Neural cell (in vitro differentiated cells): Measurements from ENCODE around the gene KRT27. TPM values are rescaled to one million over a fixed set of nuclear protein-coding genes. Genes with fewer than 3 reads are reported as not detected.

Experiments used
- H2AFZ ChIP-seq: fragments of 200-600, 300-800 bp; sonication (generic), shearing (Covaris generic); 2 replicates; pipeline ENCODE4 v1.6.0; 2014; ENCODE audit warnings: low read depth, mild to moderate bottlenecking, antibody characterized with exemption, low read length, moderate library complexity
- H3F3A ChIP-seq: fragments of 200-600 bp; shearing (Covaris generic); 2 replicates; pipeline ENCODE4 v1.6.1; 2016; ENCODE audit warnings: mild to moderate bottlenecking, moderate library complexity, mixed read lengths, antibody characterized with exemption, low read length; ENCODE audit not compliant: insufficient read depth, poor library complexity, severe bottlenecking
- H3K27ac ChIP-seq: fragments of 200-600, 300-800 bp; sonication (generic), shearing (Covaris generic); 2 replicates; pipeline ENCODE4 v1.5.1; 2014; ENCODE audit warnings: mild to moderate bottlenecking, low read length, moderate library complexity
- H3K27me3 ChIP-seq: fragments of 300-800, 200-600 bp; sonication (generic), shearing (Covaris generic); 2 replicates; pipeline ENCODE4 v1.6.0; 2014; ENCODE audit warnings: mild to moderate bottlenecking, low read depth, low read length, moderate library complexity; ENCODE audit not compliant: insufficient read depth
- H3K36me3 ChIP-seq: fragments of 300-800, 200-600 bp; sonication (generic), shearing (Covaris generic); 2 replicates; pipeline ENCODE4 v1.5.1; 2014; ENCODE audit warnings: mild to moderate bottlenecking, antibody characterized with exemption, low read length, moderate library complexity; ENCODE audit not compliant: insufficient read depth
- H3K4me2 ChIP-seq: fragments of 300-800, 200-600 bp; sonication (generic), shearing (Covaris generic); 2 replicates; pipeline ENCODE4 v1.6.0; 2014; ENCODE audit warnings: mild to moderate bottlenecking, low read length
- H3K4me3 ChIP-seq: fragments of 300-800, 200-600 bp; sonication (generic), shearing (Covaris generic); 2 replicates; pipeline ENCODE4 v1.5.1; 2014; ENCODE audit warnings: mild to moderate bottlenecking, low read length, moderate library complexity
- H3K79me2 ChIP-seq: fragments of 200-600 bp; shearing (Covaris generic); replicated peaks from 2 replicates; pipeline ENCODE4 v1.6.0; 2014; ENCODE audit warnings: mild to moderate bottlenecking, low read length, moderate library complexity; ENCODE audit not compliant: insufficient read depth
- H3K9ac ChIP-seq: fragments of 300-800, 200-600 bp; sonication (generic), shearing (Covaris generic); 2 replicates; pipeline ENCODE4 v1.6.1; 2016; ENCODE audit warnings: mild to moderate bottlenecking, low read length, mixed read lengths
- H3K9me2 ChIP-seq: fragments of 200-600 bp; shearing (Covaris generic); 2 replicates; pipeline ENCODE4 v1.6.1; 2016; ENCODE audit warnings: mild to moderate bottlenecking, low read length, mixed read lengths; ENCODE audit not compliant: insufficient read depth
- H3K9me3 ChIP-seq: fragments of 200-600, 300-800 bp; sonication (generic), shearing (Covaris generic); 2 replicates; pipeline ENCODE4 v1.6.1; 2016; ENCODE audit warnings: mild to moderate bottlenecking, mixed run types, low read length, moderate library complexity, mixed read lengths
- H4K20me1 ChIP-seq: fragments of 200-600 bp; shearing (Covaris generic); 2 replicates; pipeline ENCODE4 v1.6.1; 2016; ENCODE audit warnings: mild to moderate bottlenecking, mixed run types; ENCODE audit not compliant: insufficient read depth
- CTCF ChIP-seq: fragments of 450-650 bp; IDR thresholded peaks from 2 replicates; pipeline ENCODE4 v1.5.1; 2014; ENCODE audit warnings: antibody characterized with exemption, mild to moderate bottlenecking, moderate library complexity; ENCODE audit not compliant: poor library complexity, severe bottlenecking
- EP300 ChIP-seq: fragments of 450-650 bp; conservative IDR thresholded peaks from 2 replicates; pipeline ENCODE4 v1.6.1; 2014; ENCODE audit warnings: antibody characterized with exemption, mild to moderate bottlenecking, moderate library complexity; ENCODE audit not compliant: poor library complexity, severe bottlenecking
- EZH2 ChIP-seq: fragments of 200-600, 300-800 bp; shearing (Covaris generic), sonication (generic); IDR thresholded peaks from 2 replicates; pipeline ENCODE4 v1.6.1; 2014; ENCODE audit warnings: antibody characterized with exemption, low read length, borderline replicate concordance, mild to moderate bottlenecking; ENCODE audit not compliant: insufficient read depth, poor library complexity, severe bottlenecking
- MXI1 ChIP-seq: fragments of 450-650 bp; conservative IDR thresholded peaks from 2 replicates; pipeline ENCODE4 v1.6.1; 2014; ENCODE audit warnings: antibody characterized with exemption, mild to moderate bottlenecking; ENCODE audit not compliant: poor library complexity, severe bottlenecking
- POLR2AphosphoS5 ChIP-seq: IDR thresholded peaks from 2 replicates; pipeline ENCODE4 v1.6.1; 2012
- RAD21 ChIP-seq: fragments of 450-650 bp; conservative IDR thresholded peaks from 2 replicates; pipeline ENCODE4 v1.6.1; 2014; ENCODE audit warnings: antibody characterized with exemption, mild to moderate bottlenecking, moderate library complexity
- REST ChIP-seq: IDR thresholded peaks from 2 replicates; pipeline ENCODE4 v1.6.1; 2012; ENCODE audit warnings: borderline replicate concordance
- SMC3 ChIP-seq: fragments of 450-650 bp; conservative IDR thresholded peaks from 2 replicates; pipeline ENCODE4 v1.6.1; 2014; ENCODE audit warnings: antibody characterized with exemption, mild to moderate bottlenecking, moderate library complexity; ENCODE audit not compliant: poor library complexity
- TAF1 ChIP-seq: IDR thresholded peaks from 2 replicates; pipeline ENCODE4 v1.6.1; 2012; ENCODE audit warnings: low read depth
- polyA plus RNA-seq: library from polyadenylated mRNA; depleted of rRNA; stranded (reverse); fragments of >200 nt; gene quantifications from 2 replicates; pipeline ENCODE4 v1.2.3, GENCODE V29; 2014

The KRT27 gene
- polyA plus RNA-seq, 1 donor from 2014 or later = not detected

- H3K79me2 ChIP-seq = no peaks in the 10 kb centered on the region
- no peak overlapping the region for H3K4me3 ChIP-seq
- H3K4me2 ChIP-seq = no peak overlapping the region
- no peaks in the 10 kb centered on the region for H3K27me3 ChIP-seq
- no peak overlapping the region for H3K27ac ChIP-seq
- no peaks in the 10 kb centered on the region for H3F3A ChIP-seq
- no peak overlapping the region for H3K9ac ChIP-seq
- no peaks in the 10 kb centered on the region for H3K36me3 ChIP-seq
- no peak overlapping the region for H2AFZ ChIP-seq
- H4K20me1 ChIP-seq = no peaks in the 10 kb centered on the region
- TF ChIP-seq EZH2 (no peak), MXI1 (no peak), TAF1 (no peak), POLR2AphosphoS5 (no peak), EP300 (no peak), RAD21 (no peak)
- no peaks in the 10 kb centered on the region for H3K9me2 ChIP-seq
- peaks cover 7% of the 10 kb centered on the region for H3K9me3 ChIP-seq
Observed at GRCh38 chr17:40760105-40761016, 22.0 kb downstream of the KRT27 start.

GRCh38 chr17:40755231-40755630, 27.1 kb downstream of the KRT27 start, which contains the start of gene KRT25:
Gene KRT25 (minus strand): TSS chr17:40755331. CDS start chr17:40755271, 60 bp downstream.
- H3K27ac ChIP-seq = no peak within 1 kb of the TSS
- H3K4me3 ChIP-seq = no peak within 1 kb of the TSS
- TF ChIP-seq EP300 (no peak), SMC3 (no peak), CTCF (no peak), POLR2AphosphoS5 (no peak), TAF1 (no peak), REST (no peak), MXI1 (no peak), RAD21 (no peak), EZH2 (no peak)
- H3K9me2 ChIP-seq = no peaks in the 10 kb centered on the region
- no peaks in the 10 kb centered on the region for H3K36me3 ChIP-seq
- H3K79me2 ChIP-seq = no peaks in the 10 kb centered on the region
- no peaks in the 10 kb centered on the region for H3K27me3 ChIP-seq
- H4K20me1 ChIP-seq = no peaks in the 10 kb centered on the region
- no peak within 1 kb of the TSS for H2AFZ ChIP-seq
- H3F3A ChIP-seq = no peaks in the 10 kb centered on the region
- H3K9ac ChIP-seq = no peak within 1 kb of the TSS
- no peak within 1 kb of the TSS for H3K4me2 ChIP-seq
- H3K9me3 ChIP-seq = no peaks in the 10 kb centered on the region
